ENCODE measurements around the gene HOPX. TPM values are rescaled to one million over a fixed set of nuclear protein-coding genes. Genes with fewer than 3 reads are reported as not detected.

The HOPX gene
- total and polyA plus RNA-seq, 4 donors, result 0.51 to 20.4 (median 5.2) TPM

Other genes starting within 250 kb of the HOPX start
- gene PPAT, start 245.7 kb downstream of the HOPX start, total RNA-seq, result 1 to 10 TPM; 4.4 to 4.8 TPM
- 1 to 10 TPM in 1 of 2 donors, under 1 TPM in 1; 0.50 to 1.6 TPM for gene PPAT, start 245.7 kb downstream of the HOPX start, polyA plus RNA-seq
- 10 to 100 TPM; 24.7 to 28.6 TPM for gene PAICS, start 245.0 kb downstream of the HOPX start, total RNA-seq
- gene PAICS, start 245.0 kb downstream of the HOPX start, polyA plus RNA-seq, result 10 to 100 TPM in 1 of 2 donors, 1 to 10 TPM in 1; 7.6 to 11.7 TPM
- gene SRP72, start 213.7 kb downstream of the HOPX start, total RNA-seq, result 10 to 100 TPM; 84.6 to 88.1 TPM
- 10 to 100 TPM; 30.7 to 31.9 TPM for gene SRP72, start 213.7 kb downstream of the HOPX start, polyA plus RNA-seq
- gene ARL9, start 175.5 kb downstream of the HOPX start, total RNA-seq, result under 1 TPM; 0.49 to 0.51 TPM
- gene ARL9, start 175.5 kb downstream of the HOPX start, polyA plus RNA-seq, result under 1 TPM in 1 of 2 donors, not detected in 1; 0.15 TPM
- gene SPINK2, start 140.4 kb upstream of the HOPX start, total RNA-seq, result not detected
- gene SPINK2, start 140.4 kb upstream of the HOPX start, polyA plus RNA-seq, result 1 to 10 TPM in 1 of 2 donors, not detected in 1; 3.6 TPM
- 10 to 100 TPM; 33.5 to 39.1 TPM for gene REST, start 226.6 kb upstream of the HOPX start, total RNA-seq
- 1 to 10 TPM; 5.7 to 6.8 TPM for gene REST, start 226.6 kb upstream of the HOPX start, polyA plus RNA-seq